ENCODE results near the gene FPR1.

Gene FPR1

GRCh38 chr19:51698296-51698695, 53.4 kb downstream of the FPR1 start:
- Histone ChIP-seq H3K4me3 (ENCODE audit: low read depth in 1 of 2, low read length in 2 of 2) (no peak overlapping the region), H3K27ac (ENCODE audit: low read depth, low read length) (no peak overlapping the region), H3K27me3 (ENCODE audit: control insufficient read depth in 1 of 2, insufficient read depth in 2 of 2, low read length in 2 of 2) (peaks cover 0 to 9% of the 10 kb centered on the region in 2 donors), H3K9ac (ENCODE audit: low read depth in 1 of 2, low read length in 2 of 2) (no peak overlapping the region), H3K4me1 (ENCODE audit: control insufficient read depth in 1 of 2, insufficient read depth in 2 of 2, low read length in 2 of 2) (peaks cover 4 to 11% of the 10 kb centered on the region in 2 donors), H3K36me3 (ENCODE audit: control insufficient read depth in 1 of 2, insufficient read depth in 2 of 2, low read length in 2 of 2) (peaks cover 6 to 15% of the 10 kb centered on the region in 2 donors), H3K9me3 (ENCODE audit: control insufficient read depth in 1 of 2, low read length in 2 of 2) (no peaks in the 10 kb centered on the region)

DNA sequence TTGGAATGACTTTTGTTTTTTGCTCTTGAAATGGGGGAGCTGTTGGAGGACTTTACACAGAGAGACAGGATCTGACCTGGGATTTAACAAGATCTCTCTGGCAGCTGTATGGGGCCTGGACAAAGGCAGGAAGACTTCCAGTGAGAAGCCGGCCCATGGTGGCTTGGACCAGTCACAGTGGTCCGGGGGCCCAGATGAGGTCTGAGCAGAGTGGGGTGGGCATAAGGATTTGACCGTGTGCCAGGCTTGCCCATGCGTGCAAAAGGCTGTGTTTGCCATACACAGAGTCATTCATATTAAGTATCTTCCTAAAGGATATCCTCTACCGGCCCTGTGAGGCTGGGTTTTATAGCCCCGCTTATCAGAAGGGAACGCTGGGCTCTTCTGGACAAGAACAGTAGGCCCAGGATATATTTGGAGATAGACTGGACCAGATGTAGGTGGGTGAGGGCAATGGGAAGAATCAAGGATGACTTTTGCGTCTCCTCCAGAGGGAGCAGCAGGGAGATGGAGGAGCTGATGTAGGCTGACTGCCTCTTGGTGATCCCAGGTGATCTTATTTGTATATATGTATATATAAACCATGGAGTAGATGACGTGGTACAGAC, 54.4 kb downstream of the FPR1 start:
- peaks cover 0 to 2% of the 10 kb centered on the region in 2 donors for H3K4me1 ChIP-seq (ENCODE audit: control insufficient read depth in 1 of 2, insufficient read depth in 2 of 2, low read length in 2 of 2)
- H3K9me3 ChIP-seq (ENCODE audit: control insufficient read depth in 1 of 2, low read length in 2 of 2), result no peaks in the 10 kb centered on the region
- H3K36me3 ChIP-seq (ENCODE audit: control insufficient read depth in 1 of 2, insufficient read depth in 2 of 2, low read length in 2 of 2), result peaks cover 6 to 15% of the 10 kb centered on the region in 2 donors
- no peaks in the 10 kb centered on the region for H3K27me3 ChIP-seq (ENCODE audit: control insufficient read depth in 1 of 2, insufficient read depth in 2 of 2, low read length in 2 of 2)
- no peak overlapping the region for H3K4me3 ChIP-seq (ENCODE audit: low read depth in 1 of 2, low read length in 2 of 2)
- H3K27ac ChIP-seq (ENCODE audit: low read depth, low read length), result no peak overlapping the region
- no peak overlapping the region for H3K9ac ChIP-seq (ENCODE audit: low read depth in 1 of 2, low read length in 2 of 2)

DNA sequence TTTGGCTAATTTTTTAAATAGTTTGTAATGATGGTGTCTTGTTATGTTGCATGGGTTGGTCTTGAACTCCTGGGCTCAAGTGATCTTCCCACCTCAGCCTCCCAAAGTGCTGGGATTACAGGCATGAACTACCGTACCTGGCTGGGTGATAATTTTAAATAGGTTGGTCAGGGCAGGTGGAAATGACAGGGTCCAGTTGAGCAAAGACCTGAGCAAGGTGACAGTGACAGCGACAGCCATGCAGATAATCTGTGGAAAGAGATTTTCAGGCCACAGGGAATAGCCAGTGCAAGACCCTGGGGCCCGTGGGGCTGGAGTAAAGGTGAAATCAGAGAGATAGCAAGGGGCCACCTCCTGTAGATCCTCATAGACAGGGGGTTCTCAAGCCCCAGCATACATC, 55.1 kb downstream of the FPR1 start:
- H3K27me3 ChIP-seq (ENCODE audit: control insufficient read depth in 1 of 2, insufficient read depth in 2 of 2, low read length in 2 of 2), result no peaks in the 10 kb centered on the region
- H3K9ac ChIP-seq (ENCODE audit: low read depth in 1 of 2, low read length in 2 of 2), result no peak overlapping the region
- no peak overlapping the region for H3K4me3 ChIP-seq (ENCODE audit: low read depth in 1 of 2, low read length in 2 of 2)
- no peak overlapping the region for H3K27ac ChIP-seq (ENCODE audit: low read depth, low read length)
- H3K36me3 ChIP-seq (ENCODE audit: control insufficient read depth in 1 of 2, insufficient read depth in 2 of 2, low read length in 2 of 2), result peaks cover 6 to 15% of the 10 kb centered on the region in 2 donors
- no peaks in the 10 kb centered on the region for H3K9me3 ChIP-seq (ENCODE audit: control insufficient read depth in 1 of 2, low read length in 2 of 2)
- peaks cover 0 to 4% of the 10 kb centered on the region in 2 donors for H3K4me1 ChIP-seq (ENCODE audit: control insufficient read depth in 1 of 2, insufficient read depth in 2 of 2, low read length in 2 of 2)

All from duodenal mucosa (tissue), 2 donors.